Stimulated activated CD4-positive, alpha-beta T cell treated with anti-CD3 and anti-CD28 coated beads, Interleukin-1b, Interleukin-23, amount 100 ng/mL, for 4 hours (primary cell): ENCODE measurements around the gene HK1.
A peak's percentile ranks its signal among the peaks of the same experiment; 100 is the strongest.

ENCODE experiments used
- DNase-seq, 2 donors: peaks; one replicate each; pipeline ENCODE4 v3.0.0-alpha.2; 2020; ENCODE audit warnings: low read depth in 2 of 2

The HK1 gene

DNA sequence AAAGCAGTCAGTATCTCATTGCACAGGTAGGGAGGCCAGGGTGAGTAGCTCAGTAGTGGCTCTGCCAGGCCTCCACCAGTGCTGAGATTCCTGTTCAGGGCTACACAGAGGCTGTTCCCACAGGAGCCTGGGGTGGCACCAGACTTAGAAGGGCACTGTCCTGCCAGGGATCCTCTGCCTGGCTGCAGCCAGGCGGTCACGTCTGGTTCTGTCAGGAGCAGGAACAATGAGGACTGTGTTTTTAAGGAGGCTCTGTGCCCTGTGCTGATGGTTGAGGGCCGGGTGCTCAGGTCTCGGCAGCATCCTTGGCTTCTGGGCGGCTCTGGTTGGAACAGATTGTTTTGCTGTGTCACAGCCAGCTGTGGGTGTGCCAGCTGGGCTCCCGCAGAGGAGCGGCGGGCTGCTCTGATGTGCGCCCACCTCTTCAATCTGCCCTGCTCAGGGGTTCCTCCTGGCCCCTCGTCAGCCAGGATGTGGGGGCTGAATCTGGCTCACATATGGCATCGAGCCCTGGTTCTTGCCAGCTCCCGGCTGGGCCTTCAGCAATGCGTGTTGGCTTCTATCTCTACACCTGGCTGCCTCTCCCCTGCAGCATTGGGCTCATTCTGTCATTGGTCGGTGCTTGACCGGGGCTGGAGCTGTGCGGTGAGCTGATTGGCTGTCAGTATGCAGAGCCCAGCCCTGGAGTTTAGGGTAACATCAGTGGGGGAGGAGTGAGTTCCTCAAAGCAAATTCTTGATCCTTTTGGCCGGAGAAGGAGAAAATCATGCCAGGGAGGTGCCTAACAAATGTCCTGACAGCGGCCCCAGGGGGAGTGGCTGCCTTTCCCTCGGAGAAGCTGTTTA is 97.2 kb downstream of the HK1 start:
- no peak for DNase-seq

- DNase-seq: no peak
These were observed 98.4 kb downstream of the HK1 start for GRCh38 chr10:69376662-69377061.

- no peak for DNase-seq
These were observed 98.9 kb downstream of the HK1 start for GRCh38 chr10:69377191-69377590.

DNA sequence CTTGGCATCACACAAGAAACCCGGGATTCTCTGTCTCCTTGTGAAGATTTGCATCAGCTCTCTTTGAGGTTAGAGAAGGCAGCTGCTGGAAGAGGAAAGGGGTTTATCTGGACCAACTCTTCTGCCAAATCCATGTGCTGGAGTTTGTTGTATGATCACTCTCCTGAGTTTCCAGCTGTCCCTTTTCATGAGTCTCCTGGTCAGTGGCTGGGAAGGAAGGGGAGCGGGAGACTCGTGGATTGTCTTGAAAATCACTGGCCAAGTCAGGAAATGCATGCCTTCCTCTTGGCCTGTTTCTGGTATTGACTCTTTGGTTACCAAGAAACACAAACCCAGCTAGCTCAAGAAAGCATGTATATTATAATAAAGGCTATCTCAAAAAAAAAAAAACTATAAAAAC is 99.6 kb downstream of the HK1 start:
- no peak for DNase-seq

DNA sequence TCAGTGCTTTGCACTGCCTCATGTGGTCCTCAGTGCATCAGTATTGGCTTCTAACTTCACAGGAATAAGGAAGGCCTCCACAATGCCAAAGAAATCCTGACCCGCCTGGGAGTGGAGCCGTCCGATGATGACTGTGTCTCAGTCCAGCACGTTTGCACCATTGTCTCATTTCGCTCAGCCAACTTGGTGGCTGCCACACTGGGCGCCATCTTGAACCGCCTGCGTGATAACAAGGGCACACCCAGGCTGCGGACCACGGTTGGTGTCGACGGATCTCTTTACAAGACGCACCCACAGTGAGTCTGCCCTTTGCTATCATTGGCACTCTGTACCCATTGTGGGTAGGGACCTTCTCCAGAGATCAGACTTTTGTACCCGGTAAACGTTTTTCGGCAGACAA is 101.5 kb downstream of the HK1 start:
- DNase-seq: no peak

GRCh38 chr10:69382382-69383117 is 104.3 kb downstream of the HK1 start:
- no peak for DNase-seq

DNA sequence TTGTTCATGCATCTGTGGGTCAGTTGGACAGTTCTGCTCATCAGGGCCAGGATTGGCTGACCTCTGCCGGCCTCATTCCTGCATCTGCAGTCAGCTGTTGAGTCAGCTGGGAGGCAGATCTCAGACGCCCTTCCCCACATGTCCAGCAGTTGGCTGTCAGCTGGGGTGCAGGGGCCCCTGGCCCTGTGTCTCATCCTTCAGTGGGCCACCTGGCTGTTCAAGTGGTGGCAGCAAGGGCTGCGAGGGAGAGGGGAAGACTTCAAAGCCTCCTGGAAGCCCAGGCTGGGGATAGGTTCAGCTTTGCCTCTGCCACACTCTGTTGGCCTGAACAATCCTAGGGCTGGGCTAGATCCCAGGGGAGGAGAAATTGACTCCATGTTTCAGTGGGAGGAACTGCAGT is 105.3 kb downstream of the HK1 start:
- DNase-seq: no peak

DNA sequence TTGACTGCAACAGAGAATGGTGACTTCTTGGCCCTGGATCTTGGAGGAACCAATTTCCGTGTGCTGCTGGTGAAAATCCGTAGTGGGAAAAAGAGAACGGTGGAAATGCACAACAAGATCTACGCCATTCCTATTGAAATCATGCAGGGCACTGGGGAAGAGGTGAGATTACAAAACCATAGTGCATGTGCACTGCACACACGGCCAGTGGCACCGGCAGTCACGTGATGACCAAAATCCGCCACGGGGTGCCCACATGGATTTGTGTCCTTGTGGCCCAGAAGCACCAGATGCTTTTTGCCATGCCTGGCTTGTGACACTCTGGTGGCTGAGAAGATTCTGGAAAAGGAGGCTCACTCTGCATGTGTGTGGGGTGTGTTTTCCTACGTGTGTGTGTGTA is 106.0 kb downstream of the HK1 start:
- DNase-seq: no peak

DNA sequence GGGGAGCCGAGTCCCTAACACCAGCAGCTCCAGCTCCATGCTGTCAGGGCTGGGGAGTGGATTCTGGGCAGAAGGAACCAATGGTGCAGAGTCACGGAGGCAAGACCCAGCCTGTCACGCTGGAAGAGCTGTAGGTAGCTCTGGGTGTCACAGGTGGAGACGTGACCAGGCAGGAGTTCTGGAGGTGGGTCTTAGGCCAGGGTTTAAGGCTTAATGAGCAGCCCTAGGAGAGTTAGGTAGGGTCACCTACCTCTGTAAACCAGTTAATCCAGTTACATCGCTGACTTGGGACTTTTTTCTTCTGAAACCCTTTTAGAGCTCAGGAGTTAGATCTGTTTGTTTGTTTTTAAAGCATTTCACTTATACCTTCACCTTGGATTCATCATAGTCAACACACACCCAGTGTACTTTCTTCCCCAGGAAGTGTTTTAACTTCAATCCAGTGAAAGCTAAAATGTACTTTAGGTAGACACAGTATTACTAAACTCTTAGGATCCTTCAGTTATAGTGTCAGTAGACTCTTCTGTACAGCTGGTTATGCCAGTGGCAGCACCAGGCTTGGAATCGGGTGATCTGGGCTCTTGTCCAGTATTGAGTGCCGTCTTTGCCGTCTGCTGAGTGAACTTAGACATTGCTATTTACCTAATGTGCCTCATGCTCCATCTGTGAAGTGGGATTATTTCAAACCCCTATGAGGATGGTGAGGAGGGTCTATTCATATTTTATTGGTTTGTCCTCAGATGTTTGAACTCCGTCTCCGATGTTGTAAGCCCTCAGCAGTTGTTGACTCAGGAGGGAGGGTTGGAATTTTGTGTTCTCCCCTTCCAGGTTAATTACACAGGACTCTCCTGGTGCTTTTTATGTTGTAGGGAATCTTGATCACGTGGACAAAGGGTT is 107.4 kb downstream of the HK1 start:
- no peak for DNase-seq

- no peak for DNase-seq
These were observed 109.2 kb downstream of the HK1 start for GRCh38 chr10:69387500-69387899.

DNA sequence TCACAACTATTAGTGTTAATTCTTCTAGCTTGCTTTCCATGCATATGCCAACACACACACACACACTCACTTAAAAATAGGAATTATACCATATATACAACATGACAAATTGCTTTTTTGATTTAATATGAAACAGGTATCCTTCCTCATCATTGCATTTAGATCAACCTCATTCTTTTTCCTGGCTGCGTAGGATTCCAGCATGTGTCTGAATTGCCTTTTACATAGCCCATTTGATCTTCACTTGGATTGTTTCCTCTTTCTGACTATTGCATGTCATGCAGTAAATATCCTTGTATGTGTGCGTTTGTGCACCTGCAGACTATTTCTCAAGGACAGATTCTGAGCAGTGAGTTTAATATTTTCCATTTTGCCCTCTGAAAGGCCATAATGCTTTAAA is 110.2 kb downstream of the HK1 start:
- DNase-seq: no peak

GRCh38 chr10:69389827-69390490 is 111.7 kb downstream of the HK1 start:
- DNase-seq: no peak

DNA sequence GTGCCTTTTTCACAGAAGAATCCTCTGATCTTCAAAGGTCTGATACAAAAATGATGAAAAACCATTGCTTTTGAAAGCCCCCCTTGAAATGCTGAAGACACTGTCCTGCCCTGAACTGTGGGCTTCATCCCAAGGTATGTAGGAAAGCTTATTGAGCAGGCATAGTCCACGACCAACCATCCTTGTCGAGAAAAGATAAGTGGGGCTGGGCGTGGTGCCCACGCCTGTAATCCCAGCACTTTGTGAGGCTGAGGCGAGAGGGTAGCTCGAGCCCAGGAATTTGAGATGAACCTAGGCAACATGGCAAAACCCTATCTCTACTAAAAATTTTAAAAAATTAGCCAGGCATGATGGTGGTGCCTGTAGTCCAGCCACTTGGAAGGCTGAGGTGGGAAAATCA is 112.9 kb downstream of the HK1 start:
- no peak for DNase-seq

GRCh38 chr10:69392481-69393000 is 114.2 kb downstream of the HK1 start:
- peak; percentile 66 to 73 for DNase-seq

DNA sequence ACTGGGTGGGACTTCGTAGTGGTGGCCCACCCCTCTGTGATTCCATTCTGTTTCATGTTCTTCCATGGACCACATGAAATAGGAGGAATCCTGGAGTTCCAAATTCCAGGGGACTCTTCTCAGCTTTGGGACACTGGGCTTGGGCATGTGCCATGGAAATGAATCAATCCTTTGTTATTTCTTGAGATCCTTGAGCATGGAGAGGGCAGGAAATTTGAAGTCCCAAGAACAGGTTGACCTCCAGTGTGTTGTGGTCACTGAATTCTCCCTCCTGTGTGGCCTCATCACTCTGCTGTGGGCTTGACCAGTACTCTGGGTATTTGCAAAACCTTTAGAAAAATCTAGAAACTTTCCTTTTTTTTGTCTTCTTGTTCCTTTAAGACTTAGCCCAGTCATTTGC is 115.7 kb downstream of the HK1 start:
- no peak for DNase-seq

GRCh38 chr10:69397972-69398371 is 119.7 kb downstream of the HK1 start:
- DNase-seq: no peak

DNA sequence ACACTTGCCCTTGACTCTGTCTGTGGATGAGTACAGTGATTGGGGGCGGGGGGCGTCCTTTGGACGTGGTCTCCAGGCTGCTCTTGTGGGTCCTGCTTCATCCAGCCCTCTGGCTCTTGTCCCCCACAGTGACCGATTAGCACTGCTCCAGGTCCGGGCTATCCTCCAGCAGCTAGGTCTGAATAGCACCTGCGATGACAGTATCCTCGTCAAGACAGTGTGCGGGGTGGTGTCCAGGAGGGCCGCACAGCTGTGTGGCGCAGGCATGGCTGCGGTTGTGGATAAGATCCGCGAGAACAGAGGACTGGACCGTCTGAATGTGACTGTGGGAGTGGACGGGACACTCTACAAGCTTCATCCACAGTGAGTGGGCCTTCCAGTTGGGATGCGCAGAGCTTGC is 120.2 kb downstream of the HK1 start:
- no peak for DNase-seq

DNA sequence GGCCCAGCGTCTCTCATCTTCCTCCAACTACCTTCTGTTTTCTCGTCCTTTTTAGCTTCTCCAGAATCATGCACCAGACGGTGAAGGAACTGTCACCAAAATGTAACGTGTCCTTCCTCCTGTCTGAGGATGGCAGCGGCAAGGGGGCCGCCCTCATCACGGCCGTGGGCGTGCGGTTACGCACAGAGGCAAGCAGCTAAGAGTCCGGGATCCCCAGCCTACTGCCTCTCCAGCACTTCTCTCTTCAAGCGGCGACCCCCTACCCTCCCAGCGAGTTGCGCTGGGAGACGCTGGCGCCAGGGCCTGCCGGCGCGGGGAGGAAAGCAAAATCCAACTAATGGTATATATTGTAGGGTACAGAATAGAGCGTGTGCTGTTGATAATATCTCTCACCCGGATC is 122.6 kb downstream of the HK1 start:
- DNase-seq: no peak

GRCh38 chr10:69401416-69401815 is 123.1 kb downstream of the HK1 start:
- no peak for DNase-seq

DNA sequence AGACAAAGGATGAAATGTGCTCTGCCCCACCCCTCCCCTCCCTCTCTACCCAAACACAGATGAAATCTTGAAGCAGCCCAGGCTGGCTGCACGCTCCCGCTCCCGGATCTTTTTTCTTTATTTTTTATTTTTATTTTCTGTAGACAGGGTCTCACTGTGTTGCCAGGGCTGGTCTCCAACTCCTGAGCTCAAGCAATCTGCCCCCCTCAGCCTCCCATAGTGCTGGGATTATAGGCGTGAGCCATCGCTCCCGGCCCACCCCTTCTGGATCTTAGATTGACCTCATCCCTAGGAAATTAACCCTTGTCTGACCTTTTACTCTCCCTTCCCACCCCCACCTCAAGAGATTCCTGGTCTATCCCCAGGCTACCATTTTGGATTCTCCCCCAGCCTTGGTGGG is 124.1 kb downstream of the HK1 start:
- DNase-seq: no peak

DNA sequence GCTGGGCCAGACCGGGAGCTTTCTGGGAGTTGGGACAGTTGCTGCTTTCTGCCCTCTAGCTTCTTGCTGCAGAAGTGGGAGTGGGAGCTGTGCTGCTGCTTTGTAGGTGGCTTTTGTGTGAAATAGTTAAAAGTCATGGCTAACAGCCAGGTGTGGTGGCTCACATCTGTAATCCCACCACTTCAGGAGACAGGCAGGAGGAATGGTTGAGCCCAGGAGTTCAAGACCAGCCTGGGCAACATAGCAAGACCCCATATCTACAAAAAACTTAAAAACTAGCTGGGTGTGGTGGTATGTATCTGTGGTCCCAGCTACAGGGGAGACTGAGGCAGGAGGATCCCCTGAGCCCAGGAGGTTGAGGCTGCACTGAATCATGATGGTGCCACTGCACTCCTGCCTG is 124.8 kb downstream of the HK1 start:
- DNase-seq: no peak

DNA sequence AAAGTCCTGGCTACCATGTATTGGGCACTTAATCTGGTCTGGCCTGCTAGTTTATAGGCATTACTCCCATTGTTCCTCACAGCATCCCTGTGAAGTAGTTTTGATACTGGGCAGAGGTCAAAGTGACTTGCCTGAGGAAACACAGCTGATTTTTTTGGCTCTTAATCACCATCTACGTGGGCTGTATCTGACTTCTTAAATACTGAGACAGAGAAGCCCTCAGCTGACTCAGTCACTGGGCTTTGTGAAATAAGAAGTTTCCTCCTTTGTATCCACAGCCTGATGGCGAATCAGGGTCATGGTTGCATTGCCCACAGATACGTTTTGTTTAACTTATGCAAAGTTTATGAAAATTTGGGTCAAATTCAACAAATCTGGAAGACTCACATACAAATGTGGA is 125.2 kb downstream of the HK1 start:
- no peak for DNase-seq
